Parathyroid adenoma (tissue), 2 donors: ENCODE measurements around the gene CRYBG1.

Experiments
- H2AFZ ChIP-seq: fragments of 300-600 bp; sonication (generic); one replicate; pipeline ENCODE4 v1.7.0; 2017; ENCODE audit warnings: antibody characterized with exemption, mild to moderate bottlenecking
- H3K27ac ChIP-seq: fragments of 300-600 bp; sonication (generic); one replicate; pipeline ENCODE4 v1.7.0; 2017
- H3K27me3 ChIP-seq: fragments of 300-600 bp; sonication (generic); one replicate; pipeline ENCODE4 v1.7.0; 2017; ENCODE audit warnings: low read length; ENCODE audit not compliant: control insufficient read depth, insufficient read depth
- H3K36me3 ChIP-seq: fragments of 300-600 bp; sonication (generic); one replicate; pipeline ENCODE4 v1.7.0; 2017; ENCODE audit warnings: low read length; ENCODE audit not compliant: control insufficient read depth, insufficient read depth
- H3K4me1 ChIP-seq: fragments of 300-600 bp; sonication (generic); one replicate; pipeline ENCODE4 v1.7.0; 2017; ENCODE audit warnings: control low read depth
- H3K4me2 ChIP-seq: fragments of 300-600 bp; sonication (generic); one replicate; pipeline ENCODE4 v1.7.0; 2017; ENCODE audit warnings: low read length
- H3K4me3 ChIP-seq: fragments of 300-600 bp; sonication (generic); one replicate; pipeline ENCODE4 v1.7.0; 2017; ENCODE audit warnings: low read depth, low read length
- H3K79me2 ChIP-seq: fragments of 300-600 bp; sonication (generic); one replicate; pipeline ENCODE4 v1.7.0; 2017; ENCODE audit warnings: control low read depth
- H3K9ac ChIP-seq: fragments of 300-600 bp; sonication (generic); one replicate; pipeline ENCODE4 v1.7.0; 2017; ENCODE audit warnings: mild to moderate bottlenecking
- H3K9me3 ChIP-seq: fragments of 300-600 bp; sonication (generic); one replicate; pipeline ENCODE4 v1.7.0; 2017; ENCODE audit warnings: low read length; ENCODE audit not compliant: control insufficient read depth
- CTCF ChIP-seq: fragments of 300-600 bp; sonication (generic); IDR thresholded peaks from one replicate; pipeline ENCODE4 v1.7.0; 2017; ENCODE audit warnings: antibody characterized with exemption, mild to moderate bottlenecking
- donor health status: primary hyperparathyroidism.

CRYBG1 gene

GRCh38 chr6:106611030-106611429 lies 250.5 kb downstream of the CRYBG1 start:
- Histone ChIP-seq H2AFZ (no peak overlapping the region), H3K4me3 (no peak overlapping the region)
- TF ChIP-seq CTCF: no peak

GRCh38 chr6:106612671-106613416 lies 252.3 kb downstream of the CRYBG1 start:
- no peak for TF ChIP-seq CTCF
- no peak overlapping the region for H2AFZ ChIP-seq
- no peak overlapping the region for H3K9ac ChIP-seq
- H3K36me3 ChIP-seq: no peaks in the 10 kb centered on the region
- H3K9me3 ChIP-seq: no peaks in the 10 kb centered on the region
- H3K4me3 ChIP-seq: no peak overlapping the region
- H3K79me2 ChIP-seq: no peaks in the 10 kb centered on the region
- no peaks in the 10 kb centered on the region for H3K4me1 ChIP-seq
- H3K4me2 ChIP-seq: no peak overlapping the region
- no peak overlapping the region for H3K27ac ChIP-seq
- no peaks in the 10 kb centered on the region for H3K27me3 ChIP-seq

More at GRCh38 chr6:106611030-106611429, 250.5 kb downstream of the CRYBG1 start:
- H3K27me3 ChIP-seq: no peaks in the 10 kb centered on the region
- no peak overlapping the region for H3K9ac ChIP-seq
- no peaks in the 10 kb centered on the region for H3K4me1 ChIP-seq
- H3K4me2 ChIP-seq: no peak overlapping the region
- H3K79me2 ChIP-seq: no peaks in the 10 kb centered on the region
- H3K27ac ChIP-seq: no peak overlapping the region
- H3K36me3 ChIP-seq: no peaks in the 10 kb centered on the region
- H3K9me3 ChIP-seq: no peaks in the 10 kb centered on the region

- Histone ChIP-seq H2AFZ (no peak overlapping the region), H3K9me3 (no peaks in the 10 kb centered on the region), H3K4me2 (no peak overlapping the region), H3K9ac (no peak overlapping the region), H3K36me3 (no peaks in the 10 kb centered on the region), H3K27ac (no peak overlapping the region), H3K4me1 (no peaks in the 10 kb centered on the region), H3K79me2 (no peaks in the 10 kb centered on the region), H3K27me3 (no peaks in the 10 kb centered on the region), H3K4me3 (no peak overlapping the region)
- no peak for TF ChIP-seq CTCF
Observed at GRCh38 chr6:106613590-106613989, 253.1 kb downstream of the CRYBG1 start.

- Histone ChIP-seq H3K36me3 (no peaks in the 10 kb centered on the region), H3K4me3 (no peak overlapping the region), H3K9ac (no peak overlapping the region), H3K9me3 (no peaks in the 10 kb centered on the region), H3K79me2 (no peaks in the 10 kb centered on the region), H3K27me3 (no peaks in the 10 kb centered on the region), H3K27ac (no peak overlapping the region), H3K4me1 (no peaks in the 10 kb centered on the region), H3K4me2 (no peak overlapping the region), H2AFZ (no peak overlapping the region)
- no peak for TF ChIP-seq CTCF
Observed at GRCh38 chr6:106614166-106614565, 253.6 kb downstream of the CRYBG1 start.
